ENCODE measurements around the gene PLA2G4E. TPM values are rescaled to one million over a fixed set of nuclear protein-coding genes. Genes with fewer than 3 reads are reported as not detected.

The PLA2G4E gene
- total RNA-seq, 1 experiment from 2014 or later: not detected

GRCh38 chr15:41983221-41983620 lies 37.6 kb downstream of the PLA2G4E start:
- RAD21 ChIA-PET (ENCODE audit: low non-redundant PET in 1 of 2, low total read pairs in 2 of 2, uncharacterized antibody in 2 of 2, unreplicated experiment in 2 of 2): no interaction called here
- Histone ChIP-seq H3K27me3 (ENCODE audit: insufficient read depth, low read length) (no peaks in the 10 kb centered on the region), H3K9ac (ENCODE audit: low read length) (no peak overlapping the region), H3K4me1 (ENCODE audit: control insufficient read depth in 1 of 2, insufficient read depth in 2 of 2, low read length in 2 of 2) (peaks cover 0 to 4% of the 10 kb centered on the region in 2 experiments; a peak in 2 of 4 replicates), H3K4me3 (replicated peaks in 1 of 2; ENCODE audit: low read depth in 1 of 2, low read length in 2 of 2) (no peak overlapping the region), H2AFZ (ENCODE audit: low read depth, low read length, poor library complexity, severe bottlenecking) (no peak overlapping the region), H3K9me3 (ENCODE audit: control insufficient read depth in 1 of 2, insufficient read depth in 1 of 2, low read depth in 1 of 2, low read length in 2 of 2) (no peaks in the 10 kb centered on the region), H3K9me2 (ENCODE audit: insufficient read depth) (no peaks in the 10 kb centered on the region), H4K20me1 (ENCODE audit: insufficient read depth) (no peaks in the 10 kb centered on the region), H3K79me2 (ENCODE audit: insufficient read depth, low read length) (no peaks in the 10 kb centered on the region), H3K27ac (ENCODE audit: low read depth, low read length) (no peak overlapping the region), H3K36me3 (ENCODE audit: control insufficient read depth in 1 of 2, insufficient read depth in 2 of 2, low read length in 2 of 2) (no peaks in the 10 kb centered on the region), H3K4me2 (ENCODE audit: low read length) (no peak overlapping the region)
- DNase-seq (ENCODE audit: low read depth, low spot score) (no peak), ATAC-seq (no peak; the same call in 1 of the 2 replicates)
- POLR2A ChIA-PET: no interaction called here
- TF ChIP-seq ZFX (IDR thresholded peaks at IDR 0.05) (no peak), SP1 (IDR thresholded peaks at IDR 0.05; ENCODE audit: low read depth) (no peak), ZBTB33 (IDR thresholded peaks at IDR 0.05; ENCODE audit: extremely low read depth, insufficient replicate concordance, low read length) (no peak), EGR1 (IDR thresholded peaks at IDR 0.05; ENCODE audit: low read depth) (no peak), ELF1 (IDR thresholded peaks at IDR 0.05; ENCODE audit: borderline replicate concordance, low read depth) (no peak), ZNF274 (IDR thresholded peaks at IDR 0.05; ENCODE audit: low read depth, low read length) (no peak), POLR2AphosphoS5 (IDR thresholded peaks at IDR 0.05; ENCODE audit: low read depth, low read length) (no peak), SRF (IDR thresholded peaks at IDR 0.05; ENCODE audit: low read depth) (no peak), JUND (IDR thresholded peaks at IDR 0.05) (no peak), FOSL1 (IDR thresholded peaks at IDR 0.05; ENCODE audit: low read depth) (no peak), TCF7L2 (IDR thresholded peaks at IDR 0.05; ENCODE audit: borderline replicate concordance, extremely low read depth, insufficient read depth, insufficient read length) (no peak)
- TF ChIP-seq, protein P1, sequence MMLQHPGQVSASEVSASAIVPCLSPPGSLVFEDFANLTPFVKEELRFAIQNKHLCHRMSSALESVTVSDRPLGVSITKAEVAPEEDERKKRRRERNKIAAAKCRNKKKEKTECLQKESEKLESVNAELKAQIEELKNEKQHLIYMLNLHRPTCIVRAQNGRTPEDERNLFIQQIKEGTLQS (IDR thresholded peaks at IDR 0.05): no peak
- TF ChIP-seq, protein P2, sequence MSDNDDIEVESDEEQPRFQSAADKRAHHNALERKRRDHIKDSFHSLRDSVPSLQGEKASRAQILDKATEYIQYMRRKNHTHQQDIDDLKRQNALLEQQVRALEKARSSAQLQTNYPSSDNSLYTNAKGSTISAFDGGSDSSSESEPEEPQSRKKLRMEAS (IDR thresholded peaks at IDR 0.05): no peak
- BruUV-seq (replicated peaks): no TSS peak
- intact Hi-C loops (cut with micrococcal nuclease): no loop called here
- CTCF ChIA-PET: interaction anchor here (0.9 kb wide), 1 partner anchor 74 kb away, joined by 4 read pairs; no protein-coding TSS in a partner anchor

All from HCT116 (cell line).